Neural progenitor cell (in vitro differentiated cells): ENCODE data around the gene TEKTIP1. TPM values are rescaled to one million over a fixed set of nuclear protein-coding genes. Genes with fewer than 3 reads are reported as not detected.

Experiments used
- DNase-seq: peaks from one replicate; pipeline ENCODE4 v3.0.0-alpha.2; 2016; ENCODE audit warnings: low spot score
- H2AFZ ChIP-seq: fragments of 200-600 bp; sonication (generic); replicated peaks from 2 replicates; pipeline ENCODE4 v1.6.1; 2016; ENCODE audit warnings: antibody characterized with exemption
- H3F3A ChIP-seq: fragments of 200-600 bp; sonication (generic); 2 replicates; pipeline ENCODE4 v1.6.1; 2016; ENCODE audit warnings: antibody characterized with exemption, low read depth
- H3K27ac ChIP-seq: fragments of 200-600 bp; sonication (generic); 2 replicates; pipeline ENCODE4 v1.5.1; 2016; ENCODE audit warnings: mild to moderate bottlenecking
- H3K27me3 ChIP-seq: fragments of 200-600 bp; sonication (generic); 2 replicates; pipeline ENCODE4 v1.6.1; 2016; ENCODE audit warnings: mild to moderate bottlenecking, moderate library complexity
- H3K36me3 ChIP-seq: fragments of 200-600 bp; sonication (generic); 2 replicates; pipeline ENCODE4 v1.5.1; 2016
- H3K4me1 ChIP-seq: fragments of 200-600 bp; sonication (generic); 2 replicates; pipeline ENCODE4 v1.6.1; 2016; ENCODE audit warnings: mixed run types
- H3K4me2 ChIP-seq: fragments of 200-600 bp; sonication (generic); 2 replicates; pipeline ENCODE4 v1.6.1; 2016
- H3K4me3 ChIP-seq: fragments of 200-600 bp; sonication (generic); 2 replicates; pipeline ENCODE4 v1.5.1; 2016
- H3K79me2 ChIP-seq: fragments of 200-600 bp; sonication (generic); 2 replicates; pipeline ENCODE4 v1.6.1; 2016; ENCODE audit warnings: low read depth
- H3K9ac ChIP-seq: fragments of 200-600 bp; sonication (generic); 2 replicates; pipeline ENCODE4 v1.6.1; 2016
- H3K9me3 ChIP-seq: fragments of 200-600 bp; sonication (generic); 2 replicates; pipeline ENCODE4 v1.5.1; 2016; ENCODE audit warnings: low read depth
- H4K20me1 ChIP-seq: fragments of 200-600 bp; sonication (generic); 2 replicates; pipeline ENCODE4 v1.6.1; 2016; ENCODE audit warnings: low read depth
- H3K27ac Mint-ChIP-seq: 3 replicates; pipeline ENCODE4 v1.8.0; 2021; ENCODE audit warnings: mixed read lengths
- H3K27me3 Mint-ChIP-seq: 2 replicates; pipeline ENCODE4 v1.8.0; 2022; ENCODE audit warnings: low read depth, mild to moderate bottlenecking, inconsistent platforms, moderate library complexity, mixed read lengths; ENCODE audit not compliant: insufficient read depth
- H3K36me3 Mint-ChIP-seq: 3 replicates; pipeline ENCODE4 v1.8.0; 2021; ENCODE audit warnings: mixed read lengths
- H3K4me1 Mint-ChIP-seq: 3 replicates; pipeline ENCODE4 v1.8.0; 2021; ENCODE audit warnings: mixed read lengths
- H3K4me3 Mint-ChIP-seq: 3 replicates; pipeline ENCODE4 v1.8.0; 2021; ENCODE audit warnings: mild to moderate bottlenecking, moderate library complexity, mixed read lengths
- H3K9me3 Mint-ChIP-seq: 3 replicates; pipeline ENCODE4 v1.8.0; 2020; ENCODE audit warnings: mixed read lengths
- CTCF ChIP-seq: fragments of 200-600 bp; sonication (generic); IDR thresholded peaks from 2 replicates; pipeline ENCODE4 v1.5.1; 2017; ENCODE audit warnings: antibody characterized with exemption, mild to moderate bottlenecking
- EZH2 ChIP-seq: fragments of 200-600 bp; sonication (generic); IDR thresholded peaks from 2 replicates; pipeline ENCODE4 v1.6.1; 2017; ENCODE audit warnings: antibody characterized with exemption, mild to moderate bottlenecking, moderate library complexity
- EZH2phosphoT487 ChIP-seq: fragments of 200-600 bp; sonication (generic); IDR thresholded peaks from 2 replicates; pipeline ENCODE4 v1.6.1; 2017; ENCODE audit warnings: antibody characterized with exemption
- total RNA-seq: library from RNA; depleted of rRNA; stranded (reverse); fragments of >200 nt; gene quantifications from 2 replicates; pipeline ENCODE4 v1.2.3, GENCODE V29; 2015; ENCODE audit warnings: low replicate concordance

The TEKTIP1 gene
- total RNA-seq, 1 donor from 2014 or later = not detected

GRCh38 chr19:3572855-3573161 is 33.8 kb downstream of the TEKTIP1 start, which contains the start of gene HMG20B:
TSS of gene HMG20B (plus strand) at chr19:3572944. CDS start at chr19:3573310, 366 bp downstream.
- Mint-ChIP-seq H3K4me1 (peaks cover 29% of the 10 kb centered on the region), H3K9me3 (no peaks in the 10 kb centered on the region), H3K4me3 (peak within 1 kb of the TSS; percentile 89), H3K27ac (peak within 1 kb of the TSS; percentile 63), H3K36me3 (peaks cover 7% of the 10 kb centered on the region), H3K27me3 (peaks cover 10% of the 10 kb centered on the region)
- Histone ChIP-seq H3K36me3 (no peaks in the 10 kb centered on the region), H4K20me1 (peaks cover 46% of the 10 kb centered on the region), H3K4me3 (peak within 1 kb of the TSS; percentile 95), H3K27ac (no peak within 1 kb of the TSS), H3K4me1 (peaks cover 15% of the 10 kb centered on the region), H3K27me3 (peaks cover 33% of the 10 kb centered on the region), H3K79me2 (peaks cover 6% of the 10 kb centered on the region), H2AFZ (peak within 1 kb of the TSS; percentile 46), H3F3A (peaks cover 37% of the 10 kb centered on the region), H3K9me3 (no peaks in the 10 kb centered on the region), H3K4me2 (peak within 1 kb of the TSS; percentile 93), H3K9ac (peak within 1 kb of the TSS; percentile 82)
- TF ChIP-seq EZH2 (no peak), EZH2phosphoT487 (no peak), CTCF (no peak)
- no peak for DNase-seq

- DNase-seq = peak; percentile 61
- no peak overlapping the region for H3K27ac Mint-ChIP-seq
Observed at GRCh38 chr19:3573162-3573857, 34.3 kb downstream of the TEKTIP1 start.

GRCh38 chr19:3573858-3574637 is 35.1 kb downstream of the TEKTIP1 start:
- H3K27me3 Mint-ChIP-seq = peaks cover 7% of the 10 kb centered on the region
- Histone ChIP-seq H3K9me3 (no peaks in the 10 kb centered on the region), H3K4me2 (peak overlapping the region; percentile 93), H3F3A (peaks cover 48% of the 10 kb centered on the region), H4K20me1 (peaks cover 57% of the 10 kb centered on the region), H3K79me2 (peaks cover 6% of the 10 kb centered on the region), H3K27ac (no peak overlapping the region), H3K4me3 (peak overlapping the region; percentile 95), H3K27me3 (peaks cover 45% of the 10 kb centered on the region), H2AFZ (no peak overlapping the region), H3K36me3 (no peaks in the 10 kb centered on the region), H3K9ac (no peak overlapping the region), H3K4me1 (peaks cover 15% of the 10 kb centered on the region)
- peak; percentile 98 for DNase-seq
- H3K4me3 Mint-ChIP-seq = peak overlapping the region; percentile 88
- H3K9me3 Mint-ChIP-seq = no peaks in the 10 kb centered on the region
- H3K27ac Mint-ChIP-seq = no peak overlapping the region
- TF ChIP-seq CTCF (no peak), EZH2 (no peak), EZH2phosphoT487 (no peak)
- H3K36me3 Mint-ChIP-seq = peaks cover 7% of the 10 kb centered on the region
- H3K4me1 Mint-ChIP-seq = peaks cover 23% of the 10 kb centered on the region

More at GRCh38 chr19:3573162-3573857, 34.3 kb downstream of the TEKTIP1 start:
- Histone ChIP-seq H4K20me1 (peaks cover 51% of the 10 kb centered on the region), H3K27me3 (peaks cover 38% of the 10 kb centered on the region), H3K4me2 (peak overlapping the region; percentile 93), H3K9me3 (no peaks in the 10 kb centered on the region), H3K4me1 (peaks cover 15% of the 10 kb centered on the region), H3K27ac (no peak overlapping the region), H2AFZ (no peak overlapping the region), H3K36me3 (no peaks in the 10 kb centered on the region), H3K4me3 (peak overlapping the region; percentile 95), H3K79me2 (peaks cover 6% of the 10 kb centered on the region), H3K9ac (peak overlapping the region; percentile 82), H3F3A (peaks cover 41% of the 10 kb centered on the region)
- no peaks in the 10 kb centered on the region for H3K9me3 Mint-ChIP-seq
- peaks cover 29% of the 10 kb centered on the region for H3K4me1 Mint-ChIP-seq
- peaks cover 7% of the 10 kb centered on the region for H3K36me3 Mint-ChIP-seq
- peak overlapping the region; percentile 88 for H3K4me3 Mint-ChIP-seq
- TF ChIP-seq CTCF (no peak), EZH2phosphoT487 (no peak), EZH2 (no peak)
- peaks cover 9% of the 10 kb centered on the region for H3K27me3 Mint-ChIP-seq
